ENCODE measurements around the gene CCDC141.

CCDC141 gene

GRCh38 chr2:178863130-178863855, 186.6 kb downstream of the CCDC141 start:
- DNase-seq, result no peak

DNA sequence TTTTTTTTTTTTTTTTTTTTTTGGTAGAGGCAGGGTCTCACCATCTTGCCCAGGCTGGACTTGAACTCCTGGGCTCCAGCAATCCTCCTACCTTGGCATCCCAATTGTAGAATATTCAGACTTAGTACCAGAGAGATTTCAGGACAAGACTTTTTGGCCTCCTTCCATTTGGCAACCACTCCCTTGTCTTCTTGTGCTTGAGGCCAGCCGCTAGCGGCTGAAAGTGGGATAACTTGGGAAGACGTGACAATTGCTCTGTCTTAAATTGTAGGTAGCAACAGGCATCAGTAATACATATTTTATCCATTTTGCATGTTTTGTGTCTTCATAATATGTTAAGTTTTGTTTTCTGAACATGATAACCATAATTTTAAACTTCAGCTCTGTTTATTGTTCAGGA, 189.4 kb downstream of the CCDC141 start:
- no peak for DNase-seq

- no peak for DNase-seq
Observed at GRCh38 chr2:178859730-178860129, 190.2 kb downstream of the CCDC141 start.

DNA sequence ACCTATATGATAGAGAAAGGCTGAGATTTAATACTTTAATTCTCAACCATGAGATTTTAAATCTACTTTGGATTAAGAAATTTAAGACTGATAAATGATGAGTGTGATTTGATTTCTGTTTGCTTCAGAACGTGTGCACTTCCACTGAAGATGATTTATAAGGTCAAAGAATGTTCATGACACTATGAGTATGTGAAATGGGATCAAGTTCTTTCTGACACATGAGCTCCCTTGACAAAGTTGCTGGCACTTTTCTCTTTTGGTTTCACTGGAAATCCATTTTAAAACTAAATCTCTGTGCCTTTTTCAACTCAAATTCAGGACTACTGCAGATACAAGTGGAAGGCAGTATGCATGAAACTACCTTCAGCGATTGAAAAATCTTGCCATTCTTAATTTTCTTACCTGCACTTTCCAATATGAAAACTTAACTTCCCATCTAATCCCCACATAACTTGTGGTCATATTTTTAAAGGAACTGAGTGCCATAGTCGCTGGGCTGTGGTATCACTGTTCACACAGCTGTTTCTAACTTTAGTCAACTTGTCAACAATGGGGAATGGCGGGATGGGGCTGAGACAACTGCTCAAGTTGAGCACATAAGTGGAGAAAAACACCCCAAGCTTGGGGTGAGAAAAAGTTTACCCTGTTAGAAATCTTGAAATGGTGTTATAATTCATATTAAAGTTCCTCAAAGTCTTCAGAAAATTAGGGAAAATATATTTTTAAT, 190.9 kb downstream of the CCDC141 start:
- no peak for DNase-seq

DNA sequence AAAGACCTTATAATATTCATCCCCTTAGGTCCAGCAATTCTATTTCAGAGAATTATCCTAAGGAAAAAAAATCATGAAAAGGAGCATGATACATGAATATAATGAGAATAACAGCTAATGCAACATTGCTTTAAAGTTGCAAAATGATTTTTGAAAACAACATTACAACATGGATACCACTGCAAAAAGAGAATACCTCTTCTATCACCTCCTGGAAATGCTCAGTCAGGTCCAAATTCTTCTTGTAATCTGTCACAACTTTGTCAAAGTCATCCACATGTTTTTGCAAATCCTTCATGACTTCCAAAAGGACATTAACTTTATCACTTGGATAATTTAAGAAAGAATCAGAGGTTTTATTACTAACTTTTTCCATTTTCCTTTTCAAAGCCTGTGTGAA, 194.8 kb downstream of the CCDC141 start:
- no peak for DNase-seq

- no peak for DNase-seq
Observed at GRCh38 chr2:178848335-178848734, 201.6 kb downstream of the CCDC141 start.

DNA sequence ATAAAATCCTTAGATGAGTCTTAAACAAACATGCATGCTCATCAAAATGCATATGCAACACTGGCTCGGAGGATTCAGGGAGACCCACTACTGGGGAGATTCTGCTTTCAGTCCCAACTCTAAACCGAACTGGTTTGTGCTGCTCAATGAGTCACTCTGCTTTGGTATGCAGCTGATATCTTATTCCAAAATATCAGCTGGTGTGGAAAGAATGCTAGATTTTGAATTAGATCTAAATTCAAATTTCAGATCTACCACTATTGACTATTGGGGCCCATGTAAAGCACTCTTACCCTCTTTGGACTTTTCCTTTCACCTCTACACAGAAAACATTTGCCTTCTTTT, 203.5 kb downstream of the CCDC141 start:
- DNase-seq, result no peak

GRCh38 chr2:178845566-178846457, 204.1 kb downstream of the CCDC141 start:
- no peak for DNase-seq

DNA sequence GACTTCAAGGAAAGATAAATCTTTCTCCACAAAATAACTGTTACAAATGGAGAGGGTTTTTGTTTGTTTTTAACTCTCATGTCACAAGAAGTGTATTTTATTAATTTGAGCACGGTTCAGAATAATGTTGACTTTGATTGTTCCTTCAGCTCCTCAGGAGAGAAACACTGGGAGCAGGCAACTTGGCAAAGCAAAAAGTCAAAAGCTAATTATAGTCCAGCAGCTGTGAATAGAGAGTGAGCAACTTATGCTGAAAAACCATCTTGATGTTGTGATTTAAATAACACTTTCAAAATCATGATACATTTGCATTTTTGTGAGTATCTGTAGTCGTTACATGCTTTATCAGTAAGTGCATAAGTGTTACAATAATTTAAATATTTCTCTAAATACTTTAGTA, 205.2 kb downstream of the CCDC141 start:
- no peak for DNase-seq

- peak; percentile 36 for DNase-seq
Observed at GRCh38 chr2:178844269-178844668, 205.7 kb downstream of the CCDC141 start.

- no peak for DNase-seq
Observed at GRCh38 chr2:178843697-178844096, 206.2 kb downstream of the CCDC141 start.

DNA sequence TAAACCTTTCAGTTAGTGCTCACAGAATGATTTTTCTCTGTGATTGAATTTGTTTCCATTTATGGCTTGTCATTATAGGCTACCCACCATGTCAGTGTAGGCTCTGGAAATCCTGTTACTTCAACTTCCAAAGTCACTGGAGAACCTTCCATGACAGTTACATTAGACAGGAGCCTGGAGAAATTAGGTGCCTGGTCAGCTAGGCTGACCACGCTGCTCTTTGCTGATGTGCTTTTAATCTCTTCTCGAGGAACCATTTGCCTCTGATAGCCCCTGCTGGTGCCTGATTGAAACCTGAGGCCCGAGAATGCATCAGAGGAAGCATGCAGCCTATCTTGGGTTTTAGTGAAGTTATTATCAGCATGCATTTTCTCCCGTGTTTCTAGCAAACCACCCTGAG, 213.1 kb downstream of the CCDC141 start:
- DNase-seq, result no peak

GRCh38 chr2:178834086-178834485, 215.9 kb downstream of the CCDC141 start:
- no peak for DNase-seq

DNA sequence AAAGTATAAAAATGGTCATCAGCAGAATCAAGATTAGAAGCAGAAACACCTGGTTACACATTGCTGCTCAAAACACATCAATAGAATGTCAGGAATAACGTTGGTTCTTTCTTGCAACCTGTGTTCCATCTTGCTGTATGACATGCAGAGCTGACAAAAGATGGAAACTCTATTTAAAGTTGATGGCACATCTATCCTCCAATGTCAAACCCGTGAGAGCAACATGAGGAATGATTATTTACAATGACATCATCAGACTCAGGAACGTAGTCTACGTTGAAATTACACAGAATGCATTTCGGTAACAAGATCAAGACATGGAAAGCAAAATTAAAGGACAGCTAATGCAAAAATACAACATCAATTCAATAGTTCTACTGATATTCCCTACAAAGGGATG, 216.6 kb downstream of the CCDC141 start:
- no peak for DNase-seq

- DNase-seq, result no peak
Observed at GRCh38 chr2:178830451-178830850, 219.5 kb downstream of the CCDC141 start.

DNA sequence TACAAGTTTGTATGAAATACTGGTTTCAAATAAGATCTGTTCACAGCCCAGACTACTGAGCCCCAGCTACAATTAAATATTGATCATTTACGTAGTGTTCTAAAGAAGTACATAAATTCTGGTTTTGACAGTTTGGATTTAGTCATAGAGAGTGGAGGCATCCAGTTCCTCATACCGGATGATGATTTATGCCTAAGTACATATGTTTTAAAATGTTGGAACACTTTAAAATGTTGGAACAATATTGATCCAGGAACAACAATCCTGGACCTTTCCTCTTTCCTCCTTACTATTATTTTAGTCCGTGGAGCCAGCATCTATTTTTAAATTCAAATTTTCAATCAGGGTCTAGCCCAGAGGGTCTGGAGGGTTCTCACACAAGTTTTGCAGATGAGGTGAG, 220.0 kb downstream of the CCDC141 start:
- no peak for DNase-seq

- no peak for DNase-seq
Observed at GRCh38 chr2:178829299-178829960, 220.5 kb downstream of the CCDC141 start.

DNA sequence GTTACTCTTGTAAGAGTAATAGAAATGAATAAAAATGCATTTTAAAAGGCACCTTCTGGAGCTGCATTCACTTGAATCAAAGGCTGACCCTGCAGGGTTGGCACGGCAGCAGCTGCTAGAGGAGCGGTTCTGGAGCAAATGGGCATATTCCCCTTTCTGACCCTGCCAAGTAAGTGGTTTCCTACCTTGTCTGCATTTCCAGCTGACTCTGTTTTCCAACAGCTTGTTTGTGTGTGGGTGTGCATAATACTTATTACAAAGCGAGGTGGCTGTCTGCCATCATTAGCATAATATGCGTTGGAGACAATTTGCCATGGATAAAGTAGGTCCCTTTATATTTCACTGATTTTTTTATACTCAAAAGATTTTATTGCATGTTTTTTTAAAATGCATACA, 221.5 kb downstream of the CCDC141 start:
- no peak for DNase-seq

- DNase-seq, result no peak
Observed at GRCh38 chr2:178827739-178828485, 222.0 kb downstream of the CCDC141 start.

GRCh38 chr2:178827111-178827510, 222.8 kb downstream of the CCDC141 start:
- DNase-seq, result no peak

DNA sequence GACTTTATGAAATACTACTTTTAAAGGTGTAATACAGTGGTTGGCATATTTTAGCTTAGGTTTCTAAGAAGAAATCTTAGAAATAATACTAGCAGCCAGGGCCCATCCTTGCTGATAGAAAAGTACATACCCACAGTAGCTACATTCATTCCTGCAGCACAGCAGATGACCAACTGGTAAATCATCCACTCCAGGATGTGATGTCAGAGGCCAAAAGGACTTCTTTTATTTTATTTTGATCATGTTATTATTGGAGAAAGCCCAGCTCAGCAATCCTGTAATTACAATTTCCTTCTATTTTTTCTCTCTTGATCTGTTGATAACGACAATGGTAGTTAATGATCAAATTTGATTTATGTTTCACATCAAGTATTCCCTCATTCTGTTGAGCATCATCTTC, 224.8 kb downstream of the CCDC141 start:
- no peak for DNase-seq

- DNase-seq, result no peak
Observed at GRCh38 chr2:178824181-178824580, 225.8 kb downstream of the CCDC141 start.

Data from left hindlimb (tissue), 1 donor.